NCI-H69 (cell line): Measurements from ENCODE around the gene SPESP1.

Experiments used
- DNase-seq: peaks from one replicate; lab custom pipeline; 2025; lab: John Stamatoyannopoulos, UW

SPESP1 gene

DNA sequence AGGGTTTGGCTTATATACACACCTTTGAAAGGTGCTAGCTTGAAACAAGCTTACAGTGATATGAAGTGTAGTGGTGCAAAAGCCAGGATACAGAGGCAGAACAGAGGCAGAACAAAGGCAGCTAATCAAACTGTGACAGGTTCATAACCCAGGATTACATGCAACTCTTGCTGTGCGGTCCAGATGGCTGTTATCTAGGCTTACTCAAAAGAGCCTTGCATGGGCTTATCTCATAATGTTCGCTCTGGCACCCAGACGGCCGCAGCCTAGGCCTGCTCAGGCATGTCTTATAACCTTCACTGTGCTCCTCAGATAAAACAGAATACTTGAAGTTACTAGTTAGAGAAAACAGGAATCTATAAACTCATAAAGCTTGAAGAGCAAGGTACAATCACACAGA lies 61.4 kb downstream of the SPESP1 start:
- peak; percentile 83 for DNase-seq

DNA sequence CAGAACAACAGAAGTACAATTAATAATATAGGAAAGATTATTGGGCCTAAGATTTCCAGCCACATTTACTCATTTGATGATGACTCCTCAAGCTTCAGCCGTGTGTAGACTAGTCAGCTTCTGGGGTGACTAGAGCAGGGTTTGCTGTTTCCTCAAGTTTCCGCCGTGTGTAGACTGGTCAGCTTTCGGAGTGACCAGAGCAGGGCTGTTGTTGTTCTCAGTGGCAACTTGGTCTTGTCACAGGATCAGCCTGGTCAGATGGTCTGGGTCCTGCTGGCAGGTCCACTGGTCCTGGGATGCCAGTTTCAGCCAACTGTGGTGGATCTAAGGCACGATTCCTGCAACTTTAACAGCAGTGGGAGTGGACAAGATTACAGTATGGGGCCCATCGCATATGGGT lies 62.4 kb downstream of the SPESP1 start:
- no peak for DNase-seq

DNA sequence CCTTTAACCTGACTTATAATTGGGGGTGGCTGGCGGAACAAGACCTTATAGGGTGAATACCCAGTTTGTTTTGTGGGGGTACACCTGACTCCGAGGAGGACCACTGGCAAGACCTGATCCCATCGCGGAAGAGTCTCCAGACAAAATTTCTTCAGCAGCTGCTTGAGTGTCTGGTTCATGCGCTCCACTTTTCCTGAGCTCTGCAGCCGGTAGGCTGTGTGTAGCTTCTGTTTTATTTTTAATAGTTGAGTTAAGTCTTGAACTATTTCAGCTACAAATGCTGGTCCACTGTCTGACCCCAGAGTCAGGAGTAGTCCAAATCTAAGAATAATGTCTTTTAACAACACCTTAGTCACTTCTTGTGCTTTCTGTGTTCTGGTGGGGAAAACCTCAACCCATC lies 63.0 kb downstream of the SPESP1 start:
- no peak for DNase-seq

DNA sequence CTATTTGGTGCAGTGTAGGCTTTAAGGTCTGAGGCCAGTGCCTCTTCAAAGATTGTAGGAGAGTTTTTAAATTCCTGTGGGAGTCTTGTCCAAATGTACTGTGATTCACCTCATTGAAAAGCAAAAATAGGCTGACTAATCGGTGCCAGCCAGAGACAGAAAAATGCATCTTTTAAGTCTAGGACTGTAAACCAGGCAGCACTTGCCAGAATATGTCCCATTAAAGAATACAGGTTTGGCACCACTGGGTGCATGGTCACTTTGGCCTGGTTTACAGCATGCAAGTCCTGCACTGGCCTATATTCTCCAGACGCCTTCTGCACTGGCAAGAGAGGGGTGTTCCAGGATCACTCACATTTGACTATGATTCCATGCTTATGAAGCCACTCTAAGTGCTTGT lies 63.8 kb downstream of the SPESP1 start:
- DNase-seq: no peak

DNA sequence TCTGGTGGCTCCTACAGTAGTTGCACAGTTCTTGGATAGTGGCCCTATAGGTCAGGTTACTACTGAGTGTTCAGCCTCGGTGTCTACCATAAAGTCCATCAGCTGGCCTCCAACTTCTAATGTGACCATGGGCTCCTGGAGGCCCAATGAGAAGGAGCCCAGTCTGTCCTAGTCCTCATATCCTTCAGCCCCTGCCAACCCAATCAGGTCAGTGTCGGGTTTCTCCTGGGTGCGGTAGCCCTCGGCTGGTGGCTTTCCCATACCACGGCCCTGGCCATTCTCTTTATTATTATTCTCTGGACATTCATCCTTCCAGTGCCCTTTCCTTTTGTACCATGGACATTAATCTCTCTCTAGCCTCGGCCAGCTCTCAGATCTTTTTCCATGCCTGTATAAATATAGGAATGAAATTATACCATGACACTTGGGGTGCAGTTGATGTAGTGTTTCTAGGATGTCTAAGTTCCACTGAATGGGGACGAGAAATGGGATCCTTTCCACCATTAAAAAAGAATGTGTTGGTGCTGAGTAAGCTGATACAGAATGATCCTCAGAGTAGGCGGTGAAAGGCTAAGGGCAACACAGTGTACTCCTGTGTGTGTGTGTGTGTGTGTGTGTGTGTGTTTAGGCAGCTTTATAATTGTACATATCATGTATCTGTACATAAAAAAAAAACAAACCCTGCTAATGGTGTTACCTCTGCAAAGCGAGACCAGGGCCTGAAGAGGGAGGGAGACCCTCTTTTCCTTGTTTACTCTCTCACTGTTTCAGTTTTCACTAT lies 64.8 kb downstream of the SPESP1 start:
- DNase-seq: peak; percentile 40
